Measurements from ENCODE around the gene KSR1. TPM values are rescaled to one million over a fixed set of nuclear protein-coding genes. Genes with fewer than 3 reads are reported as not detected.

Gene KSR1
- total RNA-seq, 1 donor from 2014 or later: 19.3 TPM

- no peak for DNase-seq (ENCODE audit: low read depth, low spot score)
These were observed 129.5 kb downstream of the KSR1 start for GRCh38 chr17:27585792-27586191.

- DNase-seq (ENCODE audit: low read depth, low spot score): no peak
These were observed 130.0 kb downstream of the KSR1 start for GRCh38 chr17:27586203-27586721.

- no peak for DNase-seq (ENCODE audit: low read depth, low spot score)
These were observed 132.1 kb downstream of the KSR1 start for GRCh38 chr17:27588354-27588753.

- no peak for DNase-seq (ENCODE audit: low read depth, low spot score)
These were observed 134.6 kb downstream of the KSR1 start for GRCh38 chr17:27590864-27591263.

- DNase-seq (ENCODE audit: low read depth, low spot score): no peak
These were observed 135.7 kb downstream of the KSR1 start for GRCh38 chr17:27591986-27592385.

GRCh38 chr17:27593232-27593856, 137.1 kb downstream of the KSR1 start:
- DNase-seq (ENCODE audit: low read depth, low spot score): no peak

- DNase-seq (ENCODE audit: low read depth, low spot score): no peak
These were observed 137.6 kb downstream of the KSR1 start for GRCh38 chr17:27593857-27594255.

GRCh38 chr17:27595208-27595607, 139.0 kb downstream of the KSR1 start:
- no peak for DNase-seq (ENCODE audit: low read depth, low spot score)

DNA sequence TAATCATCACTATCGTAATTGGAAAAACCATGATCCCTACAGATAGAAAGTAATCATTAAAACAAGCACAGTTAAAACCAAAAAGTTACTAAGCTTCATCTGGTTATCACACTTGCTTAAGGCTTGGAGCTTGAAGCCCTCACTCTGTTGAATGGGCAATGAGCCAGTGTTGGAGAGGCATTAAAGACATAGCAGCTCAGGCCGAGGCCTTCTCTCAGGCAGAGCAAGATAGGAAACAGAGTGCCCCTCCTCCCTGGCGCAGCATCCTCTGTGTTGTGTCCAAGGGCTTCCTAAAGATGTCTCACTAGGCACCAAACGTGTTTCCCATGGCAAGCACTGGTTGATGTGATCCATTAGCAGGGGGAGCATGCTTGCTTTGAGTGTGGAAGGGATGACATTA, 139.8 kb downstream of the KSR1 start:
- DNase-seq (ENCODE audit: low read depth, low spot score): no peak

- no peak for DNase-seq (ENCODE audit: low read depth, low spot score)
These were observed 140.4 kb downstream of the KSR1 start for GRCh38 chr17:27596566-27597187.

DNA sequence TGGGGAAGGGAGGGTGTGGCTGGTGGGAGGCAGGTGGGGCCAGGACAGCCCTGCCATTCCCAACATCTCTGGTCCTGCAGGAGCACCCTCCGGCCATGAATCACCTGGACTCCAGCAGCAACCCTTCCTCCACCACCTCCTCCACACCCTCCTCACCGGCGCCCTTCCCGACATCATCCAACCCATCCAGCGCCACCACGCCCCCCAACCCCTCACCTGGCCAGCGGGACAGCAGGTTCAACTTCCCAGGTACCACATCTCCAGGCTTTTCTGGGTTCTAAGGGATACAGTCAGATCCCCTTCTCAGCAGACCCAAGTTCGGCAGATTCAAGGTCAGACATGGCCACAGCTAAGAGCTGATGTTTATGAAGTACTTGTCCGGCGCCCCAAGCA, 140.9 kb downstream of the KSR1 start:
- DNase-seq (ENCODE audit: low read depth, low spot score): no peak

- DNase-seq (ENCODE audit: low read depth, low spot score): no peak
These were observed 141.6 kb downstream of the KSR1 start for GRCh38 chr17:27597783-27598320.

- no peak for DNase-seq (ENCODE audit: low read depth, low spot score)
These were observed 142.2 kb downstream of the KSR1 start for GRCh38 chr17:27598337-27599050.

GRCh38 chr17:27600471-27600870, 144.2 kb downstream of the KSR1 start:
- no peak for DNase-seq (ENCODE audit: low read depth, low spot score)

DNA sequence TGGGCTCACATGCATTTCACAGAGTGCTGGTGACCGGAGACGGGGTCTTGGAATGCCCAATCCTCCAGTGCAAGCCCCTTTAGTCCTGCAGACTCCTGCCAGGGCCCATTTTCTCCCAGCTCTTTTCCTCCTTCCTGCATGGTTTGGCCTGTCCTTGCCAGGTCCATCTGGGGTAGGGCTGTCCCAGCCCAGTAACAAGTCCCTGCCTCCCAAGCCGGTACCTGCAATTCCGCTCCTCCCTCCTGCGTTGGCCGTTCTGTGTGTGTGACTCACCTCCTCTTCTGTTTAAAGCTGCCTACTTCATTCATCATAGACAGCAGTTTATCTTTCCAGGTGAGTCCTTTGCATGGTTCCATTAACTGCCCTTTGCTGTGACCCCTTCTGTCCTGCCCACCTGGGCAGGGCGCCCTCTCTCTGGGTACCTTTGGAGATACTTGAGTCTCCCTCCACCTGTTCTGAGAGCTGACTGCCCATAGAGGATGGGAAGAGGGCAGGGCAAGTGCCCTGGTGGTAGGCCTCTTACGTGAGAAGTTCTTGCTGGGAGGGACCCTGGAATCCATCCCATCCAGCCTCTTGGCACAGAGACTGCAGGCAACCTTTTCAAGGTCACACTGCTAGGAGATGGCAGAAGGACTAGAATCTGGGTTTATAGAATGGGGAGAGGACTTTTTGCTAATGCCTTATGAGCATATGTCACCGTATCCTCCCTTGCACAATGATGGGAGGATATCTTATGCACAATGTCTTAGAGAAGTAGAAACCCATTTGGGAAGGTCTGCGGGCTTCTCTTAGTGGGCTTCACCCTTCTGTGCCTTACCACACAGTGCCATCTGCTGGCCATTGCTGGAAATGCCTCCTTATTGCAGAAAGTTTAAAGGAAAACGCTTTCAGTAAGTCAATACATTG, 145.1 kb downstream of the KSR1 start:
- DNase-seq (ENCODE audit: low read depth, low spot score): peak; percentile 47

GRCh38 chr17:27601975-27602302, 145.7 kb downstream of the KSR1 start:
- no peak for DNase-seq (ENCODE audit: low read depth, low spot score)

DNA sequence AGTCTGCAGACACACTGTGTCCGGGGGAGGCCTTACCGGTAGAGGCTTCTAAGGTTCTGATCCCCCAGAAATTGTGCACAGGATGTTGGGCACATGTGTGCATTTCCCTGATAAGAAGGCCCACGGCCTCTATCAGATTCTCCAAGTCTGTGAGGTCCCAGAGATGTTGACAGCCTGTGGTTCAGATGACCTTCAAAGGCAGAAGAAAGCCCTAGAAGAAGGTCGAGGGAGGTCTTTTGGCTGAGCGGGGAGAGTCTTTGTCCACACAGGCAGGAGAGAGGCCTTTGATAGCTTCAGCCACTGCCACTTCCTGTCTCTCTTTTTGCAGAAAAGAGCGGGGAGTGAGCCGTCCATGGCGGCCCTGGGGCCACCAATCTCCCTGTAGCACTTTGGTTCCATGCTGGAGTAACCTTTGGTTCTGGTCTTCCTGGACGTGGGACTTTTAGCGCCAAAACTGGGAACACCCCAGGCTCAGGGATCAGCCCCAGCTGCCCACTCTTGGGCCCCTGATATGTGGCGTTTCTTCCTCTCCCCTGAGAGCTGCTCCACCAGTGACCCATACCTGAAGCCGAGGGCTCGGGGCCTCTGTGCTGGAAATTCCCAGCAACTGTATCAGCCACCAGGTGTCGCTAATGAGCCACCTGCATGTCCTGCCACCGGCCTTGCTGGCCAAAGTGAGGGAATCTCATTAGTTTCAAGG, 146.6 kb downstream of the KSR1 start:
- DNase-seq (ENCODE audit: low read depth, low spot score): no peak

- DNase-seq (ENCODE audit: low read depth, low spot score): no peak
These were observed 147.1 kb downstream of the KSR1 start for GRCh38 chr17:27603421-27603770.

- DNase-seq (ENCODE audit: low read depth, low spot score): no peak
These were observed 147.9 kb downstream of the KSR1 start for GRCh38 chr17:27603880-27604794.

GRCh38 chr17:27605409-27605808, 149.2 kb downstream of the KSR1 start:
- no peak for DNase-seq (ENCODE audit: low read depth, low spot score)
